DMS79 (cell line): ENCODE results near the gene PALM.

Experiments
- DNase-seq: peaks from one replicate; lab custom pipeline; 2025; lab: John Stamatoyannopoulos, UW

PALM gene

GRCh38 chr19:782878-783668 is 74.3 kb downstream of the PALM start:
- no peak for DNase-seq

DNA sequence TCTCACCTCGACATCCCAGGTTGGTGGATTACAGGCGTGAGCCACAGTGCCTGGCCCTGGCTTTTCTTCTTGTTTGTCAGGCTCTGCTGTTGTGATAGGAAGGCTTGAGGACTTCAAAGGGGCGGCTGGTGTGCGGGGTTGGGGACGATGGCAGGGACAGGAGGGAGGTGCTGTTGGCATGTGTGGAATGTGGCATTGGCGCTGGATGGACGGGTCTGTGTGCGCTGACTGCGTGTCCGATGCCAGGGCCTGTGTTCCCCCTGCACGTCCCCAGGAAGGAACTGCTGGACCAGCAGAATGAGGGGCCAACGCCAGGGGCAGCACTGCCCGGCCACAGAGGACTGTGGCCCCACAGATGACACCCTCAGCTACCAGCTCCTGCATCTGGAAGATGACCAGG is 75.8 kb downstream of the PALM start:
- no peak for DNase-seq

DNA sequence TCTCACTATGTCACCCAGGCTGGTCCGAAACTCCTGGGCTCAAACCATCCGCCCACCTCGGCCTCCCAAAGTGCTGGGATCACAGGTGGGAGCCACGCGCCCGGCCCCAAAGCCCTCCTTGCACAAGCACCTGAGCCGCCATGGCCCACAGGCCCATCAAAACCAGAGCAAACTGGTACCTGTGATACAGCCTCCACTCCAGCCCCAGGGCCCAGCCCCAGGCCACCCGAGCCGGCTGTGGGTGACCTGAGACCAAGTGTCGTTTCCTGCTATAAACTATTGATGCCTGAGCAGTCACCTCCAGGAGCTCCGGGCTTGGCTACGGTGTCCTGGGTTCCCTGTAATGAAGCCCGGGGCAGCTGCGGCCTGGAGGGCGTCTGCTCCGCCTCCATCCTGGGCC is 78.8 kb downstream of the PALM start:
- no peak for DNase-seq

DNA sequence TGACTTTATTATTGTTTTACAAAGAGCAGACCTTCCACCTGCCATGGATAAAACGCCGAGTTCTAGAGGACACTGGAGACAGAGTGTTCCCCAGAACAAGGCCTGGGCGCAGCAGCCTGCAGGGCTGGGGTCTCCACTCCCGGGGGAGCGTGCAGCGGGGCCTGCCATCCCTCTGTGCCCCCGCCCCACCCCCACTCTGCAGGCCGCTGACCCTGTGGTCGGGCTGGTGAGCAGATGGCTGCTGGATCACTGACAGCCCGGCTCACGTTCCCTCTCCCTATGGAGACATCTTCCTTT is 79.9 kb downstream of the PALM start:
- DNase-seq: no peak

DNA sequence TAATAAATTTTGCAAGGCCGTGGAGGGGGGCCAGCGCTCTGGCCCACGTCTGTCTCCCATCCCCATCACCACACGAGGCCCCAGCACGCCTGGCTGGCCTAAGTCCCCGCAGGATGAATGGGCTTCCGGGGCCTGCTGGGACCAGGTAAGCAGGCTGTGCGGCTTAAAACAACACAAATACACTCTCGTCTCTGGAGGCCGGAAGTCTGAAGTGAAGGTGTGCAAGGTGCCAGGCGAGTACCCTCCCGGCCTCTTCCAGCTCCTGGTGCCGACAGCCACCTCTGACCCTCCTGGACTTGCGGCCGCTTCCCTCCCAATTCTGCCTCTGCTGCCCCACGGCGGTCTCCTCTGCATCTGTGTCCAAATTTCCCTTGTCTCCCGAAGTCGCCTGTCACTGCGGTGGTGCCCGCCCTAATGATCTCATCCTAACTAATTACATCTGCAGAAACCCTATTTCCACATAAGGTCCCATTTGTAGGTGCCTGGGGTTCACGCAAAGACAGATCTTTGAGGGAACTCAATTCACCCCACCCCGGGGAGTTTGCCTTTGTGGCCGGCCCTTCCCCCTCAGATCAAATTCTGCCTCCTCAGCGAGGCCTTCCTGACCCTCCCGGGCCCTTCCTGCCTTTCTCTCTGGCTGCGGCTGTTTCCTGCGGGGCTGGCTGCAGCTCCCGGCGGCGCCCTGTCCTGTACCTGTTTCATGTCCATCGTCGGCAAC is 80.4 kb downstream of the PALM start:
- no peak for DNase-seq

GRCh38 chr19:789701-790060 is 80.9 kb downstream of the PALM start:
- no peak for DNase-seq

DNA sequence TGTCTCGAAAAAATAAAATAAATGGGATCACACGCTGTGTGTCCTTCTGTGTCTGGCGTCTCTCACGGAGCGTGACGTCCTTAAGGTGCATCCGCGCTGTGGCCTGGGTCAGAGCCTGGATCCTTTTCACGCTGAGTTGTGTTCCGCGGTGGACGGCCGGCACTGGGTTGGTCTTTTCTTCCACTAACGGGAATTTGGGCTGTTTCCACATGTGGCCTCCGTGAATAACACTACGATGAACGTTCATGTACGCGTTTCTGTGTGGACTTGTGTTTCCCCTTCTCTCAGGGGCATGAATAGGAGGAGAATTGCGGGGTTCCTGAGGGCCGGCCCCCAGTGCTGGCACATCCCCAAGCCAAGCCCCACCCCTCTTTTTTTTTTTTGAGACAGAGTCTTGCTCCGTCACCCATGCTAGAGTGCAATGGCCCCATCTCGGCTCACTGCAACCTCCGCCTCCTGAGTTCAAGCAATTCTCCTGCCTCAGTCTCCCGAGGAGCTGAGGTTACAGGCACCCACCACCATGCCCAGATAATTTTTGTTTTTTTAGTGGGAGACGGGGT is 82.4 kb downstream of the PALM start:
- DNase-seq: no peak

GRCh38 chr19:791567-792305 is 83.0 kb downstream of the PALM start:
- no peak for DNase-seq

DNA sequence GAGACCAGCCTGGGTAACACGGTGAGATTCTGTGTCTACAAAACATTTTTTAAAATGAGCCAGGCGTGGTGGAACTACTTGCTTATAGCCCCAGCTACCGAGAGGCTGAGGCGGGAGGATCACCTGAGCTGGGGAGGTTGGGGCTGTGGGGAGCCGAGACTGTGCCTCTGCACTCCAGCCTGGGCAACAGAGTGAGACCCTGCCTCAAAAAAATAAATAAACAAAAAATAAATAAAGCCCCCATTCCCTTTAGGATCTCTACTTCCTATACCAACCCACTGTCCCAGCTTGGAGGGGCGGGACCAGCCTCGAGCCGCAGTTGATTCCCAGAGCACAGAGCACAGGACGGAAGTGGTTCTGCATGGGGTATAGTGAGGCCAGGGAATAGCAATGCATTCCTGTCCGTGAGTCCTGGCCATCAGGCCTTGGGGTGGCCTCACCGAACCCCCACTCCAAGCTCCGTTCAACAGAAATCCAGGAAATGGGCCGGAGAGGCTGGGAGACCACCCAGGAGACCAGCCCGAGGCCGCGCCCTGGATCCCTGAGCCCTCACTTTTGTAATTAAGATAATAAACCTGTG is 83.7 kb downstream of the PALM start:
- no peak for DNase-seq

DNA sequence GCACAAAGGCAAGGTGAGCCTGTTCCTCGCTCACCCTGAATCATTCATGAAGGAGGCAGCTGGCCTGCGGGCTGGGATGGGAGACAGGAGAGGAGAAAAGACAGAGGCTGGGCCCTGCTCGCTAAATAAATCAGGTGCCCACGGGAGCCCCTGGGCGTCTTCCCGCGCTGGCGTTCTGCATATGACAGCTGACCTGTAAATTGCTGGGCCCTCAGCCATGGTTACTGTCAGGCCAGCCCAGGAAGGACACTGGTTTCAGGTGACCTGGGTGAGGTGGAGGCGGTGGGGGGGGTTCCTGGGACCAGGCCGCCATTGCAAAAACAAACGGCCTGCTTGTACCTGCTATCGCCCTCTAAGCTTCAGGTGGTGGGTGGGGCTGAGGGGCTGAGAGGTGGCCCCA is 85.1 kb downstream of the PALM start:
- no peak for DNase-seq

GRCh38 chr19:795073-795611 is 86.4 kb downstream of the PALM start:
- DNase-seq: no peak

DNA sequence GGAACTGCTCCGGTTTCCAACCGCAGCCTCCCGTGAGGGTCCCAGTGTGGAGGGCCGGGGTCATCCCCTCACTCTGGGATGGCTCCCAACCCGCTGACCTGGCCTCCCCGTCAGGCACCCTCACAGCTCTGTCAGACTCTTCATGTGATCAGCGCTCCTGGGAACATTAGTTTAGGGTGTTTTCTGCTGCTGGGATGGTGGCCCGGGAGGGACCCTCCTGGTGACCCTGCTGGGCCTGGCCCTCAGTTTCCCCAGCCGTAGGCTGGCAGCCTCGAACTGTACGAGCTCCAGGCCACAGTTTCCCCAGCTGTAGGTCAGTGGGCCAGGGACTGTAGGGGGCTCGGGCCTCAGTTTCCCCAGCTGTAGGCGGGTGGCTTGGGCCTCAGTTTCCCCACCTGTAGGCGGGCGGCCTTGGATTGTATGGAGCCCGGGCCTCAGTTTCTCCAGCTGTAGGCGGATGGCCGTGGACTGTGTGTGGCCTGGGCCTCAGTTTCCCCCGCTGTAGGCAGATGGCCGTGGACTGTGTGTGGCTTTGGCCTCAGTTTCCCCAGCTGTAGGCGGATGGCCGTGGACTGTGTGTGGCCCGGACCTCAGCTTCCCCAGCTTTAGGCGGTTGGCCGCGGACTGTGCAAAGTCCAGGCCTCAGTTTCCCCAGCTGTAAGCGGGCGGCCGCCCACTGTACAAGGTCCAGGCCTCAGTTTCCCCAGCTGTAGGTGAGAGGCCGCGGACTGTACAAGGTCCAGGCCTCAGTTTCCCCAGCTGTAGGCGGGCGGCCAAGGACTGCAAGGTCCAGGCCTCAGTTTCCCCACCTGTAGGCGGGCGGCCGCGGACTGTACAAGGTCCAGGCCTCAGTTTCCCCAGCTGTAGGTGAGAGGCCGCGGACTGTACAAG is 87.2 kb downstream of the PALM start:
- DNase-seq: no peak

GRCh38 chr19:796692-797527 is 88.2 kb downstream of the PALM start, which contains the start of gene PTBP1:
Gene PTBP1, plus strand, starts transcription at chr19:797452. Its CDS starts 46 bp downstream, at chr19:797498.
- peak; percentile 100 for DNase-seq
